ENCODE results near the gene HS6ST1.
"Not testable (repeated sequence)": the region's sequence is repeated elsewhere in the genome, so short reads cannot be mapped to it uniquely, and the experiment has no call there.

- not testable (repeated sequence) for TF ChIP-seq BHLHE40 (IDR thresholded peaks at IDR 0.05; ENCODE audit: low read depth, low read length); USF2 (IDR thresholded peaks at IDR 0.05; ENCODE audit: low read depth, low read length); CTCF (conservative IDR thresholded peaks at IDR 0.05; ENCODE audit: low read depth, low read length); POLR2A (IDR thresholded peaks at IDR 0.05; ENCODE audit: low read depth, low read length); ELK1 (IDR thresholded peaks at IDR 0.05; ENCODE audit: borderline replicate concordance, low read depth, low read length)
Measured at GRCh38 chr2:128252086-128252485, 66.6 kb downstream of the HS6ST1 start.

Measured in IMR-90 (cell line).